C4-2B (cell line): Measurements from ENCODE around the gene MEIOC.

Experiments used
- CTCF ChIP-seq: fragments of 450-650 bp; conservative IDR thresholded peaks from 2 replicates; pipeline ENCODE4 v1.5.1; 2017; ENCODE audit warnings: mild to moderate bottlenecking
- ZFX ChIP-seq: fragments of 450-650 bp; IDR thresholded peaks from 2 replicates; pipeline ENCODE4 v1.6.1; 2017

GRCh38 chr17:44630703-44631102 lies 25.6 kb upstream of the MEIOC start:
- TF ChIP-seq CTCF (no peak), ZFX (no peak)
